SK-N-SH treated with all-trans-retinoic acid at 6 μM for 48 hours (cell line): ENCODE data around the gene ACE2.

Experiments
- ATAC-seq: fragments of 200-7000 bp; cut with Tn5 transposase; 3 replicates; pipeline ENCODE4 v1.9.1; 2020; ENCODE audit warnings: mild to moderate bottlenecking, moderate library complexity
- ARNTL ChIP-seq: fragments of 450-650 bp; formaldehyde crosslinking; IDR thresholded peaks from 2 replicates; pipeline ENCODE4 v1.5.0; 2020; ENCODE audit warnings: low read depth, mild to moderate bottlenecking, moderate library complexity, borderline replicate concordance
- BACH2 ChIP-seq: fragments of 250-450 bp; sonication (Bioruptor Pico); IDR thresholded peaks from 2 replicates; pipeline ENCODE4 v1.9.0; 2021; ENCODE audit warnings: mild to moderate bottlenecking, borderline replicate concordance
- CSDC2 ChIP-seq: fragments of 250-450 bp; sonication (Bioruptor Pico); IDR thresholded peaks from 2 replicates; pipeline ENCODE4 v1.5.0; 2020; ENCODE audit warnings: mild to moderate bottlenecking, moderate library complexity
- ESRRG ChIP-seq: fragments of 250-450 bp; sonication (Bioruptor Pico); IDR thresholded peaks from 2 replicates; pipeline ENCODE4 v1.6.1; 2021; ENCODE audit warnings: mild to moderate bottlenecking
- GLIS3 ChIP-seq: fragments of 250-450 bp; sonication (Bioruptor Pico); IDR thresholded peaks from 2 replicates; pipeline ENCODE4 v1.5.0; 2020; ENCODE audit warnings: mild to moderate bottlenecking, moderate library complexity
- ISL1 ChIP-seq: fragments of 250-450 bp; sonication (Bioruptor Pico); IDR thresholded peaks from 2 replicates; pipeline ENCODE4 v2.1.2; 2022; ENCODE audit warnings: mild to moderate bottlenecking, moderate library complexity
- OSR1 ChIP-seq: fragments of 250-450 bp; sonication (Bioruptor Pico); IDR thresholded peaks from 2 replicates; pipeline ENCODE4 v1.8.0; 2022; ENCODE audit warnings: moderate library complexity, mild to moderate bottlenecking, inconsistent platforms
- POU6F1 ChIP-seq: fragments of 250-450 bp; sonication (Bioruptor Pico); IDR thresholded peaks from 2 replicates; pipeline ENCODE4 v1.8.0; 2021; ENCODE audit warnings: low read depth, mild to moderate bottlenecking, moderate library complexity, borderline replicate concordance
- PPARA ChIP-seq: fragments of 250-450 bp; sonication (Bioruptor Pico); IDR thresholded peaks from 2 replicates; pipeline ENCODE4 v1.5.0; 2020; ENCODE audit warnings: mild to moderate bottlenecking, borderline replicate concordance
- RARB ChIP-seq: fragments of 250-450 bp; sonication (Bioruptor Pico); IDR thresholded peaks from 2 replicates; pipeline ENCODE4 v1.8.0; 2021; ENCODE audit warnings: mild to moderate bottlenecking, moderate library complexity
- SNAI2 ChIP-seq: fragments of 250-450 bp; sonication (Bioruptor Pico); IDR thresholded peaks from 2 replicates; pipeline ENCODE4 v1.5.0; 2020; ENCODE audit warnings: mild to moderate bottlenecking, moderate library complexity
- TCF4 ChIP-seq: fragments of 250-450 bp; sonication (Bioruptor Pico); IDR thresholded peaks from 2 replicates; pipeline ENCODE4 v1.8.0; 2021; ENCODE audit warnings: mild to moderate bottlenecking, moderate library complexity, borderline replicate concordance
- TOX ChIP-seq: fragments of 250-450 bp; sonication (Bioruptor Pico); IDR thresholded peaks from 2 replicates; pipeline ENCODE4 v1.8.0; 2021; ENCODE audit warnings: mild to moderate bottlenecking, moderate library complexity, borderline replicate concordance
- ZC3H10 ChIP-seq: fragments of 250-450 bp; sonication (Bioruptor Pico); IDR thresholded peaks from 2 replicates; pipeline ENCODE4 v1.5.1; 2021; ENCODE audit warnings: mild to moderate bottlenecking, moderate library complexity
- ZFP3 ChIP-seq: fragments of 250-450 bp; sonication (Bioruptor Pico); IDR thresholded peaks from 2 replicates; pipeline ENCODE4 v1.5.0; 2020; ENCODE audit warnings: mild to moderate bottlenecking, moderate library complexity
- ZFP30 ChIP-seq: fragments of 450-650 bp; formaldehyde crosslinking; IDR thresholded peaks from 2 replicates; pipeline ENCODE4 v1.5.0; 2022; ENCODE audit warnings: mild to moderate bottlenecking, moderate library complexity
- ZNF565 ChIP-seq: fragments of 450-650 bp; formaldehyde crosslinking; conservative IDR thresholded peaks from 2 replicates; pipeline ENCODE4 v1.5.0; 2020; ENCODE audit warnings: low read depth, mild to moderate bottlenecking, moderate library complexity
- ZNF70 ChIP-seq: fragments of 450-650 bp; formaldehyde crosslinking; IDR thresholded peaks from 2 replicates; pipeline ENCODE4 v1.5.0; 2020; ENCODE audit warnings: mild to moderate bottlenecking, moderate library complexity
- TF ChIP-seq, protein P1 (sequence below): fragments of 250-450 bp; sonication (Bioruptor Pico); IDR thresholded peaks from 2 replicates; pipeline ENCODE4 v1.8.0; 2020; ENCODE audit warnings: mild to moderate bottlenecking, moderate library complexity, borderline replicate concordance
- TF ChIP-seq, protein P2 (sequence below): fragments of 250-450 bp; sonication (Bioruptor Pico); IDR thresholded peaks from 2 replicates; pipeline ENCODE4 v1.5.1; 2020; ENCODE audit warnings: low read depth, mild to moderate bottlenecking, moderate library complexity
- TF ChIP-seq, protein P3 (sequence below): fragments of 250-450 bp; sonication (Bioruptor Pico); IDR thresholded peaks from 2 replicates; pipeline ENCODE4 v1.5.0; 2020; ENCODE audit warnings: mild to moderate bottlenecking, moderate library complexity

The ACE2 gene

GRCh38 chrX:15600745-15601144 is at the start of gene ACE2:
ACE2 (minus strand) TSS chrX:15600960; CDS start chrX:15600911, 49 bp downstream.
- TF ChIP-seq ZFP3 (CRISPR knock-in tag): no peak
- no peak for TF ChIP-seq CSDC2 (CRISPR knock-in tag)
- TF ChIP-seq ISL1 (CRISPR knock-in tag): no peak
- TF ChIP-seq RARB: no peak
- TF ChIP-seq ZC3H10 (CRISPR knock-in tag): no peak
- no peak for TF ChIP-seq SNAI2
- TF ChIP-seq TCF4 (CRISPR knock-in tag): no peak
- TF ChIP-seq ZNF70 (CRISPR knock-in tag): no peak
- TF ChIP-seq POU6F1: no peak
- no peak for TF ChIP-seq ESRRG
- TF ChIP-seq, protein P1, sequence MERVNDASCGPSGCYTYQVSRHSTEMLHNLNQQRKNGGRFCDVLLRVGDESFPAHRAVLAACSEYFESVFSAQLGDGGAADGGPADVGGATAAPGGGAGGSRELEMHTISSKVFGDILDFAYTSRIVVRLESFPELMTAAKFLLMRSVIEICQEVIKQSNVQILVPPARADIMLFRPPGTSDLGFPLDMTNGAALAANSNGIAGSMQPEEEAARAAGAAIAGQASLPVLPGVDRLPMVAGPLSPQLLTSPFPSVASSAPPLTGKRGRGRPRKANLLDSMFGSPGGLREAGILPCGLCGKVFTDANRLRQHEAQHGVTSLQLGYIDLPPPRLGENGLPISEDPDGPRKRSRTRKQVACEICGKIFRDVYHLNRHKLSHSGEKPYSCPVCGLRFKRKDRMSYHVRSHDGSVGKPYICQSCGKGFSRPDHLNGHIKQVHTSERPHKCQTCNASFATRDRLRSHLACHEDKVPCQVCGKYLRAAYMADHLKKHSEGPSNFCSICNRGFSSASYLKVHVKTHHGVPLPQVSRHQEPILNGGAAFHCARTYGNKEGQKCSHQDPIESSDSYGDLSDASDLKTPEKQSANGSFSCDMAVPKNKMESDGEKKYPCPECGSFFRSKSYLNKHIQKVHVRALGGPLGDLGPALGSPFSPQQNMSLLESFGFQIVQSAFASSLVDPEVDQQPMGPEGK (CRISPR knock-in tag): no peak
- no peak for ATAC-seq

GRCh38 chrX:15647510-15647909 is 46.8 kb upstream of the ACE2 start:
- ATAC-seq: peak; percentile 77

DNA sequence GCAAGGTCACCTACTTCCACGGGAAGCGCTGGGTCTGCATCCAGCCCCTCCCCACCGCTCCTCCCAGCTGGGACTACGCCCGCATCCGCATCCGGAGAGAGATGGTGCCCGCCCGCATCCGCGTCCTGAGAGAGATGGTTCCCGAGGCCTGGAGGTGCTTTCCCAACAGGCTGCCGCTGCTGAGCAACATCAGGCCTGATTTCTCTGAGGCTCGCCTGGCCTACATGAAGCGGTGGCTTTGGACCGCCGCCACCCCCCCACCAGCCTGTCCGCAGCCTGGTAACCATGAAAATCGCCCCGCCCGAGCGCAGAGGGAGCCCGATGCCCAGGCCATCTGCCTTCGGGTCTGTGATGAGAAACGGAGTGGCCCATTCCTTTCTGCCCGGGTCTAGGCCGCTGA is 45.8 kb upstream of the ACE2 start:
- ATAC-seq: no peak
- no peak for TF ChIP-seq RARB
- no peak for TF ChIP-seq TOX (CRISPR knock-in tag)
- TF ChIP-seq ISL1 (CRISPR knock-in tag): no peak
- TF ChIP-seq ZNF565 (CRISPR knock-in tag): no peak
- no peak for TF ChIP-seq GLIS3 (CRISPR knock-in tag)
- TF ChIP-seq ARNTL (CRISPR knock-in tag): no peak
- no peak for TF ChIP-seq TCF4 (CRISPR knock-in tag)
- no peak for TF ChIP-seq POU6F1
- TF ChIP-seq, protein P1 (CRISPR knock-in tag): no peak
- no peak for TF ChIP-seq OSR1 (CRISPR knock-in tag)
- no peak for TF ChIP-seq BACH2
- TF ChIP-seq ZNF70 (CRISPR knock-in tag): no peak
- no peak for TF ChIP-seq ZFP3 (CRISPR knock-in tag)
- TF ChIP-seq, protein P2, sequence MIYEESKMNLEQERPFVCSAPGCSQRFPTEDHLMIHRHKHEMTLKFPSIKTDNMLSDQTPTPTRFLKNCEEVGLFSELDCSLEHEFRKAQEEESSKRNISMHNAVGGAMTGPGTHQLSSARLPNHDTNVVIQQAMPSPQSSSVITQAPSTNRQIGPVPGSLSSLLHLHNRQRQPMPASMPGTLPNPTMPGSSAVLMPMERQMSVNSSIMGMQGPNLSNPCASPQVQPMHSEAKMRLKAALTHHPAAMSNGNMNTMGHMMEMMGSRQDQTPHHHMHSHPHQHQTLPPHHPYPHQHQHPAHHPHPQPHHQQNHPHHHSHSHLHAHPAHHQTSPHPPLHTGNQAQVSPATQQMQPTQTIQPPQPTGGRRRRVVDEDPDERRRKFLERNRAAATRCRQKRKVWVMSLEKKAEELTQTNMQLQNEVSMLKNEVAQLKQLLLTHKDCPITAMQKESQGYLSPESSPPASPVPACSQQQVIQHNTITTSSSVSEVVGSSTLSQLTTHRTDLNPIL (CRISPR knock-in tag): no peak
- TF ChIP-seq ZC3H10 (CRISPR knock-in tag): no peak

- ATAC-seq: no peak
- TF ChIP-seq ZNF70 (CRISPR knock-in tag) (no peak), POU6F1 (no peak), ISL1 (CRISPR knock-in tag) (no peak), ZFP30 (CRISPR knock-in tag) (no peak), TCF4 (CRISPR knock-in tag) (no peak), GLIS3 (CRISPR knock-in tag) (no peak), PPARA (CRISPR knock-in tag) (no peak), ZC3H10 (CRISPR knock-in tag) (no peak)
- TF ChIP-seq, protein P3, sequence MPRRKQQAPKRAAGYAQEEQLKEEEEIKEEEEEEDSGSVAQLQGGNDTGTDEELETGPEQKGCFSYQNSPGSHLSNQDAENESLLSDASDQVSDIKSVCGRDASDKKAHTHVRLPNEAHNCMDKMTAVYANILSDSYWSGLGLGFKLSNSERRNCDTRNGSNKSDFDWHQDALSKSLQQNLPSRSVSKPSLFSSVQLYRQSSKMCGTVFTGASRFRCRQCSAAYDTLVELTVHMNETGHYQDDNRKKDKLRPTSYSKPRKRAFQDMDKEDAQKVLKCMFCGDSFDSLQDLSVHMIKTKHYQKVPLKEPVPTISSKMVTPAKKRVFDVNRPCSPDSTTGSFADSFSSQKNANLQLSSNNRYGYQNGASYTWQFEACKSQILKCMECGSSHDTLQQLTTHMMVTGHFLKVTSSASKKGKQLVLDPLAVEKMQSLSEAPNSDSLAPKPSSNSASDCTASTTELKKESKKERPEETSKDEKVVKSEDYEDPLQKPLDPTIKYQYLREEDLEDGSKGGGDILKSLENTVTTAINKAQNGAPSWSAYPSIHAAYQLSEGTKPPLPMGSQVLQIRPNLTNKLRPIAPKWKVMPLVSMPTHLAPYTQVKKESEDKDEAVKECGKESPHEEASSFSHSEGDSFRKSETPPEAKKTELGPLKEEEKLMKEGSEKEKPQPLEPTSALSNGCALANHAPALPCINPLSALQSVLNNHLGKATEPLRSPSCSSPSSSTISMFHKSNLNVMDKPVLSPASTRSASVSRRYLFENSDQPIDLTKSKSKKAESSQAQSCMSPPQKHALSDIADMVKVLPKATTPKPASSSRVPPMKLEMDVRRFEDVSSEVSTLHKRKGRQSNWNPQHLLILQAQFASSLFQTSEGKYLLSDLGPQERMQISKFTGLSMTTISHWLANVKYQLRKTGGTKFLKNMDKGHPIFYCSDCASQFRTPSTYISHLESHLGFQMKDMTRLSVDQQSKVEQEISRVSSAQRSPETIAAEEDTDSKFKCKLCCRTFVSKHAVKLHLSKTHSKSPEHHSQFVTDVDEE: no peak
- TF ChIP-seq, protein P2 (CRISPR knock-in tag): no peak
Observed at GRCh38 chrX:15646031-15646430, 45.3 kb upstream of the ACE2 start.
